GM19467 (cell line): Measurements from ENCODE around the gene ANKRD18A.

ENCODE experiments used
- ATAC-seq: cut with Tn5 transposase; IDR thresholded peaks from one replicate; pipeline ENCODE4 v1.9.1; 2021; ENCODE audit warnings: mild to moderate bottlenecking, moderate library complexity; ENCODE audit not compliant: unreplicated experiment

The ANKRD18A gene

GRCh38 chr9:38620483-38621433, at the start of gene ANKRD18A:
Gene ANKRD18A (minus strand): TSS chr9:38620596. CDS start chr9:38620285, 311 bp downstream.
- ATAC-seq: peak; percentile 75

- no peak for ATAC-seq
Measured at GRCh38 chr9:38668791-38669466, 48.5 kb upstream of the ANKRD18A start.

GRCh38 chr9:38662763-38663593, 42.6 kb upstream of the ANKRD18A start:
- no peak for ATAC-seq

GRCh38 chr9:38659538-38659937, 39.1 kb upstream of the ANKRD18A start:
- ATAC-seq: no peak

GRCh38 chr9:38656896-38657295, 36.5 kb upstream of the ANKRD18A start:
- ATAC-seq: no peak

GRCh38 chr9:38652486-38652885, 32.1 kb upstream of the ANKRD18A start:
- no peak for ATAC-seq

GRCh38 chr9:38652044-38652443, 31.6 kb upstream of the ANKRD18A start:
- ATAC-seq: no peak

- ATAC-seq: no peak
Measured at GRCh38 chr9:38651400-38652042, 31.1 kb upstream of the ANKRD18A start.

- no peak for ATAC-seq
Measured at GRCh38 chr9:38650564-38650963, 30.2 kb upstream of the ANKRD18A start.

- no peak for ATAC-seq
Measured at GRCh38 chr9:38649731-38650363, 29.5 kb upstream of the ANKRD18A start.

GRCh38 chr9:38644601-38645000, 24.2 kb upstream of the ANKRD18A start:
- ATAC-seq: no peak

GRCh38 chr9:38643815-38644173, 23.4 kb upstream of the ANKRD18A start:
- no peak for ATAC-seq

GRCh38 chr9:38642951-38643814, 22.8 kb upstream of the ANKRD18A start:
- no peak for ATAC-seq

- ATAC-seq: no peak
Measured at GRCh38 chr9:38641985-38642864, 21.8 kb upstream of the ANKRD18A start.

- no peak for ATAC-seq
Measured at GRCh38 chr9:38641142-38641541, 20.7 kb upstream of the ANKRD18A start.

- no peak for ATAC-seq
Measured at GRCh38 chr9:38639577-38639940, 19.2 kb upstream of the ANKRD18A start.

- no peak for ATAC-seq
Measured at GRCh38 chr9:38638881-38639576, 18.6 kb upstream of the ANKRD18A start.

- ATAC-seq: no peak
Measured at GRCh38 chr9:38634315-38634714, 13.9 kb upstream of the ANKRD18A start.
